Activated B cell treated with CpG ODN at 0.5 μM for 24 hours (primary cell): ENCODE results near the gene PHRF1. TPM values are rescaled to one million over a fixed set of nuclear protein-coding genes. Genes with fewer than 3 reads are reported as not detected.

ENCODE experiments used
- ATAC-seq: fragments of 200-7000 bp; cut with Tn5 transposase; one replicate; pipeline ENCODE4 v1.10.0; 2021; ENCODE audit warnings: low read depth, mild to moderate bottlenecking, moderate library complexity
- CTCF ChIA-PET: fragments of 350-600 bp; sonication (Branson Sonifier 250); formaldehyde crosslinking; loops from one replicate; lab custom pipeline; 2021; ENCODE audit warnings: antibody characterized with exemption; lab: Charles Lee
- POLR2A ChIA-PET: fragments of 350-600 bp; sonication (Branson Sonifier 250); formaldehyde crosslinking; loops from one replicate; lab custom pipeline; 2021; ENCODE audit warnings: antibody characterized with exemption; lab: Charles Lee
- DNase-seq: peaks from one replicate; pipeline ENCODE4 v3.0.0; 2022
- H3K27ac Mint-ChIP-seq: one replicate; pipeline ENCODE4 v1.8.0; 2020; ENCODE audit warnings: mixed read lengths
- H3K27me3 Mint-ChIP-seq: one replicate; pipeline ENCODE4 v1.8.0; 2021; ENCODE audit warnings: mixed read lengths
- H3K36me3 Mint-ChIP-seq: one replicate; pipeline ENCODE4 v1.8.0; 2021; ENCODE audit warnings: low read depth, mixed read lengths
- H3K4me1 Mint-ChIP-seq: one replicate; pipeline ENCODE4 v1.8.0; 2021; ENCODE audit warnings: mixed read lengths
- H3K4me3 Mint-ChIP-seq: one replicate; pipeline ENCODE4 v1.8.0; 2020; ENCODE audit warnings: mild to moderate bottlenecking, mixed read lengths
- H3K9me3 Mint-ChIP-seq: one replicate; pipeline ENCODE4 v1.8.0; 2020; ENCODE audit warnings: mixed read lengths
- intact Hi-C: fragments of 100-400 bp; cut with micrococcal nuclease; formaldehyde crosslinking; loops from one replicate; pipeline ENCODE4 v1.15.1; 2024
- total RNA-seq: library from RNA; stranded (reverse); gene quantifications from 2 replicates; pipeline ENCODE4 v1.2.3, GENCODE V29; 2022
- TF ChIP-seq, protein P1 (sequence below): fragments of 200-600 bp; IDR thresholded peaks from one replicate; pipeline ENCODE4 v1.8.0; 2022; ENCODE audit warnings: antibody characterized with exemption, mild to moderate bottlenecking

PHRF1 gene
- total RNA-seq, 1 donor from 2014 or later, result 49.6 TPM

DNA sequence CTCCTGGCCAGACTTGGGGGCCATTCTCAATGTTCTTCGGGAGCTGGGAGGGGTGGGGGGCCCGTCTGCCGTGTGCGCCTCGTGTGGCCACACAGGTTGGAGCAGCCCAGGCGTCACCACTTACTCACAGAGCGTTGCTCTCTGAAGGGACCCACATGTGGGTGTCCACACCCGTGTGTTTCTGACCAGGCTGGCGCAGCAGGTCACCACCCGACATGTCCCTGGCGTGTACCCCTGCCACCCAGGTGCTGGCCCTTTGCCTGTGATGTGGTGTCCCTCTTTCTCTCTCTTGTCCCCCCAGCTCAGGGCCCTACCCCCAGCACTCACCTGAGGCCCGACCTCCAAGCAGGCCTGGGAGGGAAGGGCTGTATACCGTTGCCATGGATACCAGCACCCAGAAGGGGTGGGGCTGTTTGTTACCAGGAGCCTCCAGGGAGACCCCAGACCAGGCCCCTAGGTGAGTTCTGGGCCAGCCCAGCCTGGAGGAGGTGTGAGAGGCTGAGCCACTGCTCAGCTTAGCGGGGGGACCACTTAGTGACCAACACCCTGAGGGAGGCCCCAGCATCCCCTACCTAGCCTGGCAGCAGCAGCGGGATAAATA is 17.1 kb upstream of the PHRF1 start:
- Mint-ChIP-seq H3K27ac (no peak overlapping the region), H3K36me3 (peaks cover 5% of the 10 kb centered on the region), H3K9me3 (no peaks in the 10 kb centered on the region), H3K4me1 (peaks cover 17% of the 10 kb centered on the region), H3K27me3 (no peaks in the 10 kb centered on the region), H3K4me3 (no peak overlapping the region)
- POLR2A ChIA-PET, result interaction anchor here (1.2 to 4.8 kb wide), 4 partner anchors 17 to 167 kb away, joined by 3 to 26 read pairs (median 11); partner anchors contain the start of genes LRRC56 and PHRF1
- TF ChIP-seq, protein P1, sequence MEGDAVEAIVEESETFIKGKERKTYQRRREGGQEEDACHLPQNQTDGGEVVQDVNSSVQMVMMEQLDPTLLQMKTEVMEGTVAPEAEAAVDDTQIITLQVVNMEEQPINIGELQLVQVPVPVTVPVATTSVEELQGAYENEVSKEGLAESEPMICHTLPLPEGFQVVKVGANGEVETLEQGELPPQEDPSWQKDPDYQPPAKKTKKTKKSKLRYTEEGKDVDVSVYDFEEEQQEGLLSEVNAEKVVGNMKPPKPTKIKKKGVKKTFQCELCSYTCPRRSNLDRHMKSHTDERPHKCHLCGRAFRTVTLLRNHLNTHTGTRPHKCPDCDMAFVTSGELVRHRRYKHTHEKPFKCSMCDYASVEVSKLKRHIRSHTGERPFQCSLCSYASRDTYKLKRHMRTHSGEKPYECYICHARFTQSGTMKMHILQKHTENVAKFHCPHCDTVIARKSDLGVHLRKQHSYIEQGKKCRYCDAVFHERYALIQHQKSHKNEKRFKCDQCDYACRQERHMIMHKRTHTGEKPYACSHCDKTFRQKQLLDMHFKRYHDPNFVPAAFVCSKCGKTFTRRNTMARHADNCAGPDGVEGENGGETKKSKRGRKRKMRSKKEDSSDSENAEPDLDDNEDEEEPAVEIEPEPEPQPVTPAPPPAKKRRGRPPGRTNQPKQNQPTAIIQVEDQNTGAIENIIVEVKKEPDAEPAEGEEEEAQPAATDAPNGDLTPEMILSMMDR, result no peak
- CTCF ChIA-PET, result no interaction called here
- intact Hi-C loops, result no loop called here
- ATAC-seq, result no peak
- DNase-seq, result no peak

DNA sequence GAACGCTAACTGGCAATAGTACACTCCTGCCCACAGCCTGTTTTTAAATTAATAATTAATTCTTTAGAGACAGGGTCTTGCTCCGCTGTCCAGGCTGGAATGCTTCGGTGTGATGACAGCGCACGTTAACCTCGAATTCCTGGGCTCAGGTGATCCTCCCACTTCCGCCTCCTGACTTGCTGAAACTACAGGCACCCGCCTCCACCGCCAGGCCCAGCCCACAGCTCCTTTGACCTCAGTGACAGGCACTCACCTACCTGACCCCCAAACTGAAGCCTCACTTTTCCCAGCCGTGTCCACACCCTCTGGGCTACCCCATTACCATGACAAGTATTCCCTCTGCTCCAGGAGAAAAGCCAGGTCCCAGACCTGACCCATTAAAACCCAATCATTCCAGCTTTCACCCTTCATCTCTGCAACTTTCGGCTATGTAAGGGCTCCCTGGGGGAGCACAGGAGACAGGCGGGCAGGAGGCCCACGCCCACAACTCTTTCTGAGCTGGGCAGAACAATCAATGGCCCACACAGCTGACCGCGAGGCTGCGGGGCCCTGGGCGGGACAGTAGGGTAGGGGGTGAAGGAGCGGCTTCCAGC is 16.5 kb upstream of the PHRF1 start:
- Mint-ChIP-seq H3K9me3 (no peaks in the 10 kb centered on the region), H3K27ac (peak overlapping the region; percentile 59), H3K4me3 (peak overlapping the region; percentile 84), H3K27me3 (no peaks in the 10 kb centered on the region), H3K4me1 (peaks cover 17% of the 10 kb centered on the region), H3K36me3 (peaks cover 5% of the 10 kb centered on the region)
- ChIA-PET POLR2A (interaction anchor here (0.7 to 4.8 kb wide), 8 partner anchors 14 to 250 kb away, joined by 3 to 26 read pairs (median 4); partner anchors contain the start of genes LRRC56, PHRF1 and RPLP2), CTCF (interaction anchor here (0.8 kb wide), 1 partner anchor 162 kb away, joined by 3 read pairs; no protein-coding TSS in a partner anchor)
- DNase-seq (no peak), ATAC-seq (no peak)
- TF ChIP-seq, protein P1, result no peak
- intact Hi-C loops, result loop anchor here (1.0 kb wide), 5 partner anchors 8 to 236 kb away; partner anchors contain the start of genes LRRC56, PHRF1 and RNH1

DNA sequence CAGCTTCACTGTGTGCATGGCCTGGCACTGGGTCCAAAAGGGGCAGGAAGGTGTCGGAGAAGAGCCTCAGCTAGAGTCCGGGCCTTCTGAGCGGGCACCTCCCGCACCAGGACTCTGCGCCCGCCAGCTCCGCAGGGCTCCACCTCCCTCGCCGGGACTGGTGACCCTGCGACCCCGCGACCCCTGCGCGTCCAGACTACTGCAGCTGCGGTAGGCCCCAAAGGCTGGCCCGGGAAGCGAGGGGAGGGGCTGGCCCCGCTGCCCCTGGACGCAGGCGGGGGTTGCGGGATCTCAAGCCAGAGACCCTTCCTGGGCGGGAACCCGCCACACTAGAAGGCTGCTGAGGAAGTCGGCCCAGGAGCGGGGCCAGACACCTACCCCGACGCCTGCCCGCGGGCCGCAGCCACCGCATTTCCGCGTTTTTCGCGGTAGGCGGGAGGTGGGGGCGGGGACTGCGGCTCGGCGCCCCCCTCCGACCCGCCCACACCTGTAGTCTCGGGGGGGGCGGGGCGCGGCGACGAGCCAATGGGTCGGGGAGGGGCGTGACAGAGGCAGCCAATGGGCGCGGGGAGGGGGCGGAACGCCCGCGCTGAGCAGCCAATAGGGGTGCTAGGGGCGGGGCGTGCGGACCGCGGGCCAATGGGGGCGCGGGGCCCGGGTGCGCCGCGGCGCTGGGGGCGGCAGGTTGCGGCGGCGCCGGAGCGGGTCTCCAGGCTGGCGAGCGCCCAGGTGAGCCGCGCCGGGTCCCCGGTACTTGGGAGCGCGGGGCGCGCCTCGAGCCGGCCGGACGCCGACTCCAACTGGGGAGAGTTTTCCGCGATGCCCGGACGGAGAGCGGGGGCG is 15.7 kb upstream of the PHRF1 start, which contains the start of the genes LMNTD2 and RASSF7:
LMNTD2 (minus strand) TSS at position 434 of the 843 bp plus-strand sequence; CDS start at position 412, 22 bp downstream.
RASSF7 (plus strand) TSS at position 666 of the 843 bp plus-strand sequence. CDS start 799 bp downstream, outside the sequence.
- Mint-ChIP-seq H3K36me3 (peaks cover 5% of the 10 kb centered on the region), H3K4me3 (peak within 1 kb of the TSS; percentile 84), H3K27me3 (no peaks in the 10 kb centered on the region), H3K4me1 (peaks cover 17% of the 10 kb centered on the region), H3K27ac (peak within 1 kb of the TSS; percentile 59), H3K9me3 (no peaks in the 10 kb centered on the region)
- intact Hi-C loops, result loop anchor here (1.0 kb wide), 5 partner anchors 8 to 236 kb away; partner anchors contain the start of genes LRRC56, PHRF1 and RNH1
- ATAC-seq (peak; percentile 96), DNase-seq (peak; percentile 97)
- ChIA-PET POLR2A (interaction anchor here (0.7 to 4.8 kb wide), 10 partner anchors 15 to 249 kb away, joined by 3 to 26 read pairs (median 4); partner anchors contain the start of genes HRAS, LRRC56, PHRF1 and RPLP2), CTCF (interaction anchor here (0.8 kb wide), 1 partner anchor 161 kb away, joined by 3 read pairs; no protein-coding TSS in a partner anchor)
- TF ChIP-seq, protein P1, result no peak

DNA sequence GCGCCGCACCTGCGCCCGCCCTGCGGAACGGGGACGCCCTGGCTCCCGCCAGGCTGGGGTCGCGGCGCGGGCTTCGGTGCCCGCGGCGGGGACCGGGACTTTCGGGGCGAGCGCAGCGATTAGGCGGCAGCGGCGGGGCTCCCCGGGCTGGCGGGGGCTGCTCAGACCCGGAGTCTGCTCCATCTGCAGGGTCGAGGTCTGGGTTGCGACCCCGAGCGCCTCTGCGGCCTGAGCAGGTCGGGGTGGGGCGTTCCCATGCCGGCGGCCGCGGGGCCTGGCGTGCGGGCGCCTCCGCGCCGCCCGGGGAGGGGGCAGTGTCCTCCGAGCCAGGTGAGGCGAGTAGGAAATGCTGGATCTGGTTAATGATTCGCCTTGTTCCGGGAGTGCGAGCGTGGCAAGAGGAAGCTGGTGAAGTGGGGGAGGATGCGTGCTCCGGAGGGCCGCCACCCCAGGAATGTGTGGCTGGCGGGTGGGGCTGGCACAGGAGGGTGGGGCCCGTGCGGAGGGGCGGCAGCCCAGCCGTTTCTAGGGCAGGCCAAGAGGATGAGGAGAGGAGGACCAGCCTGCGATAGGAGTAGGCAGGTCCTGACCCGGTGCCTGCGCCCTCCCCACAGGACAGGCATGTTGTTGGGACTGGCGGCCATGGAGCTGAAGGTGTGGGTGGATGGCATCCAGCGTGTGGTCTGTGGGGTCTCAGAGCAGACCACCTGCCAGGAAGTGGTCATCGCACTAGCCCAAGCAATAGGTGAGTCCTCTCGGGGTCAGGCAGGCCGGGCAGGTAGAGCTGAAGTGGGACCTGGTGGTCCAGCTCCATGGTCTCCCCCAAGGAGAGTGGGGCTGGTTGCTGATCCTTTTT is 14.9 kb upstream of the PHRF1 start:
- Mint-ChIP-seq H3K36me3 (peaks cover 5% of the 10 kb centered on the region), H3K4me3 (peak overlapping the region; percentile 84), H3K4me1 (peaks cover 17% of the 10 kb centered on the region), H3K27ac (peak overlapping the region; percentile 59), H3K9me3 (no peaks in the 10 kb centered on the region), H3K27me3 (no peaks in the 10 kb centered on the region)
- ATAC-seq, result peak; percentile 15
- TF ChIP-seq, protein P1, result no peak
- intact Hi-C loops, result no loop called here
- DNase-seq, result no peak
- ChIA-PET CTCF (no interaction called here), POLR2A (interaction anchor here (0.6 to 4.8 kb wide), 6 partner anchors 15 to 88 kb away, joined by 3 to 26 read pairs (median 4); partner anchors contain the start of genes HRAS, IRF7, LRRC56 and PHRF1)
